Subcutaneous abdominal adipose tissue (tissue), 5 donors: ENCODE measurements around the gene MKS1.

Experiments
- H3K27ac ChIP-seq: one replicate; pipeline ENCODE4 v1.7.0; 2013; ENCODE audit warnings: low read depth, mild to moderate bottlenecking, inconsistent platforms, low read length, moderate library complexity
- H3K27me3 ChIP-seq, 5 donors: one replicate each; pipeline ENCODE4 v1.7.0; 2013; ENCODE audit warnings: low read length in 5 of 5, inconsistent platforms in 1 of 5; ENCODE audit not compliant: control insufficient read depth in 5 of 5, insufficient read depth in 4 of 5
- H3K36me3 ChIP-seq, 5 donors: one replicate each; pipeline ENCODE4 v1.7.0; 2013; ENCODE audit warnings: low read length in 5 of 5; ENCODE audit not compliant: control insufficient read depth in 5 of 5, insufficient read depth in 5 of 5
- H3K4me1 ChIP-seq, 5 donors: one replicate each; pipeline ENCODE4 v1.7.0; 2013; ENCODE audit warnings: low read length in 5 of 5, mild to moderate bottlenecking in 3 of 5, moderate library complexity in 1 of 5; ENCODE audit not compliant: control insufficient read depth in 5 of 5, insufficient read depth in 5 of 5
- H3K4me3 ChIP-seq, 5 donors: one replicate each; pipeline ENCODE4 v1.7.0; 2013; ENCODE audit warnings: low read length in 5 of 5, low read depth in 1 of 5
- H3K9ac ChIP-seq, 5 donors: one replicate each; pipeline ENCODE4 v1.7.0; 2013; ENCODE audit warnings: low read length in 5 of 5, mild to moderate bottlenecking in 4 of 5, moderate library complexity in 3 of 5
- H3K9me3 ChIP-seq, 5 donors: one replicate each; pipeline ENCODE4 v1.7.0; 2013; ENCODE audit warnings: low read length in 5 of 5; ENCODE audit not compliant: control insufficient read depth in 5 of 5
- donor health status: healthy.
- donor health status: healthy.
- donor health status: healthy.
- donor health status: healthy.
- donor health status: healthy.

The MKS1 gene

DNA sequence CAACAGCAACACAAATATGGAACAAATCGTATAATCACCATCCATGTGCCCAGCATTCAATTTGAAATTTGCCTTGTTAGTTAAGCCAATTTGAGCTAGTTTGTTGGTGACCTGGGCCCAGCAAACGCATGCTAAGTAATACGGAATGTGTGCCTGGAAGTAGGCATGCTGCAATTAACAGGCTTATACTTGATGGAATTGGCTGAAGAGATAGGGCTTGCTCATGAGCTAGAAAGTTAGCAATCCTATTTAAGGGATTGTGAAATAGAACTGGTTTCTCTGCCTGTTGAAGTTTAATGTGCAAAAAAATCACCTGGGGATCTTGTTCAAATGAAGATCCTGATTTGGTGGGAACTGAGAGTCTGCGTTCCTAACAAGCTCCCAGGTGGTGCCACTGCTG lies 10.8 kb upstream of the MKS1 start:
- H3K27ac ChIP-seq, result no peak overlapping the region
- H3K9me3 ChIP-seq, result no peaks in the 10 kb centered on the region
- peaks cover 0 to 10% (median 0%) of the 10 kb centered on the region in 5 donors for H3K4me1 ChIP-seq
- H3K36me3 ChIP-seq, result no peaks in the 10 kb centered on the region
- no peak overlapping the region for H3K9ac ChIP-seq
- no peak overlapping the region for H3K4me3 ChIP-seq
- peaks cover 0 to 11% (median 11%) of the 10 kb centered on the region in 5 donors for H3K27me3 ChIP-seq

DNA sequence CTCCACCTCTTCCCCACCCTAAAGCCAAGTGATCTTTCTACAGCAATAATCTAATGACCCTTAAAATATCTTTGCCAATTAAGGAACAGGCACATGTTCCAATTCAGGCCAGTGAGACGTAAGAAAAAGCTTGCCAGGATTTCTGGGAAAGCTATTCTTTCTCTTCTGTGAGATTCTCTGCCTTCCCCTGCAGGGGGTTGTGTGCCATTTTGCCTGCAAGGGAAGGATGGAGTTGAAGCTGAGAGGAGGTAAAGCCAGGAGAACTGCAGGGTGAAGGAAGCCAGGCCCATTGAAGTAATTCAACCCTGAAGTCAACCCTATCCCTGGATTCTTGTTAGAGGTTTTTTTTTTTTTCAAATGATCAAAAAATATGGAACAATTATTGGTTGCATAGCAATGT lies 10.3 kb upstream of the MKS1 start:
- no peak overlapping the region for H3K4me3 ChIP-seq
- no peaks in the 10 kb centered on the region for H3K9me3 ChIP-seq
- no peak overlapping the region for H3K27ac ChIP-seq
- no peaks in the 10 kb centered on the region for H3K36me3 ChIP-seq
- peaks cover 0 to 10% (median 0%) of the 10 kb centered on the region in 5 donors for H3K4me1 ChIP-seq
- H3K27me3 ChIP-seq, result peaks cover 0 to 11% (median 10%) of the 10 kb centered on the region in 5 donors
- H3K9ac ChIP-seq, result no peak overlapping the region

DNA sequence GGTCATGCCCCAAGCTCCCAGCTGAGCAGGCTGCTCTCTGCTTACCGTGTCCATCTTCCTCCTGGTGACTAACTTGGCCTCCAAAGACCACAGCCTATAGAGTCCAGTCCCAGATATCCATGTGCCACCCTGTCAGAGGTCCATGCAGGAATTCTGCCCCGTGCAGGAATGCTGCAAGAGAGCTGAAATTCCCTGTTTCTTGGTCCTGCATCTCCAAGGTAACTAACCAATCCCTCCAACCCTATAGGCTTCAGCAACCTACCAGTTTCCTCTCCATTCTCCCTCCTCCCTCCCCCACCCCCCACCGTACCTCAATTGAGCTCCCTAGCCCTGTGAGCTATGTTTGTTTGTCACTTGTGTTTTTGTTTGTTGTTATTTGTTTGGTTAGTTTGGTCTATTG lies 9.6 kb upstream of the MKS1 start:
- H3K4me1 ChIP-seq, result peaks cover 0 to 10% (median 0%) of the 10 kb centered on the region in 5 donors
- H3K9ac ChIP-seq, result no peak overlapping the region
- H3K36me3 ChIP-seq, result no peaks in the 10 kb centered on the region
- no peak overlapping the region for H3K4me3 ChIP-seq
- peaks cover 0 to 11% (median 9%) of the 10 kb centered on the region in 5 donors for H3K27me3 ChIP-seq
- H3K9me3 ChIP-seq, result no peaks in the 10 kb centered on the region
- no peak overlapping the region for H3K27ac ChIP-seq

GRCh38 chr17:58227733-58228132 lies 8.7 kb upstream of the MKS1 start:
- H3K9ac ChIP-seq, result no peak overlapping the region
- H3K27me3 ChIP-seq, result peaks cover 0 to 9% (median 8%) of the 10 kb centered on the region in 5 donors
- no peaks in the 10 kb centered on the region for H3K36me3 ChIP-seq
- no peaks in the 10 kb centered on the region for H3K9me3 ChIP-seq
- H3K4me3 ChIP-seq, result no peak overlapping the region
- H3K4me1 ChIP-seq, result peaks cover 0 to 7% (median 0%) of the 10 kb centered on the region in 5 donors
- H3K27ac ChIP-seq, result no peak overlapping the region

GRCh38 chr17:58224315-58224714 lies 5.3 kb upstream of the MKS1 start:
- Histone ChIP-seq H3K4me1 (peaks cover 4 to 7% (median 7%) of the 10 kb centered on the region in 5 donors), H3K4me3 (no peak overlapping the region), H3K9ac (no peak overlapping the region), H3K9me3 (no peaks in the 10 kb centered on the region), H3K36me3 (no peaks in the 10 kb centered on the region), H3K27me3 (peaks cover 0 to 5% (median 0%) of the 10 kb centered on the region in 5 donors), H3K27ac (no peak overlapping the region)

- Histone ChIP-seq H3K27ac (no peak overlapping the region), H3K4me1 (peaks cover 5 to 14% (median 13%) of the 10 kb centered on the region in 5 donors), H3K36me3 (peaks cover 2 to 16% (median 15%) of the 10 kb centered on the region in 5 donors), H3K4me3 (peak overlapping the region; percentile 74 to 97 (median 96)), H3K9ac (peak overlapping the region in 1 of 5 donors; percentile 22), H3K9me3 (no peaks in the 10 kb centered on the region), H3K27me3 (no peaks in the 10 kb centered on the region)
Observed at GRCh38 chr17:58219789-58220183, 731 bp upstream of the MKS1 start.

GRCh38 chr17:58217766-58218165 lies 1.3 kb downstream of the MKS1 start:
- H3K9ac ChIP-seq, result no peak overlapping the region
- no peak overlapping the region for H3K27ac ChIP-seq
- H3K4me3 ChIP-seq, result no peak overlapping the region
- no peaks in the 10 kb centered on the region for H3K27me3 ChIP-seq
- H3K36me3 ChIP-seq, result peaks cover 11 to 34% (median 32%) of the 10 kb centered on the region in 5 donors
- peaks cover 5 to 14% (median 13%) of the 10 kb centered on the region in 5 donors for H3K4me1 ChIP-seq
- H3K9me3 ChIP-seq, result no peaks in the 10 kb centered on the region

- H3K27me3 ChIP-seq, result no peaks in the 10 kb centered on the region
- no peak overlapping the region for H3K9ac ChIP-seq
- H3K36me3 ChIP-seq, result peaks cover 15 to 52% (median 46%) of the 10 kb centered on the region in 5 donors
- no peak overlapping the region for H3K4me3 ChIP-seq
- no peak overlapping the region for H3K27ac ChIP-seq
- peaks cover 5 to 14% (median 13%) of the 10 kb centered on the region in 5 donors for H3K4me1 ChIP-seq
- H3K9me3 ChIP-seq, result no peaks in the 10 kb centered on the region
Observed at GRCh38 chr17:58215685-58216084, 3.4 kb downstream of the MKS1 start.

DNA sequence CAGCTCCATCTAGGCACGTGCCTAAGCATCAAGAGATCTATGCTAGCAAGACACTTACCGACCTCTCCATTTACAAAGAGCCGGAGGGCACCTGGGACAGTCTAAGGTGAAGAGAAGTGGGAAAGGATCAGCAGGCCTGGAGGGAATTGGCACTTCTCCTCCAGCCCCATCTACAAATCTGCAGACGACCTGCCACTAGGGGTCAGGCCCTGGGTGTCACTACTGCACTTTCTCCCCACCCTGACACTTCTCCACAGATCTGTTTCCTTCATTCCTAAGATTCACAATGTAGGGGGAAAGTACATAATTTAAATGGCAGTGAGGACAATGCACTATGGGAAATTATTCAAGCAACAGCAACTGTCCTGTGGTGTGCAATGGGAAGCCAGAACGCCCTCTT lies 8.1 kb downstream of the MKS1 start:
- H3K9ac ChIP-seq, result no peak overlapping the region
- no peak overlapping the region for H3K27ac ChIP-seq
- H3K4me3 ChIP-seq, result no peak overlapping the region
- H3K36me3 ChIP-seq, result peaks cover 28 to 88% (median 80%) of the 10 kb centered on the region in 5 donors
- H3K9me3 ChIP-seq, result no peaks in the 10 kb centered on the region
- no peaks in the 10 kb centered on the region for H3K4me1 ChIP-seq
- no peaks in the 10 kb centered on the region for H3K27me3 ChIP-seq

GRCh38 chr17:58208344-58208743 lies 10.7 kb downstream of the MKS1 start:
- H3K9me3 ChIP-seq, result no peaks in the 10 kb centered on the region
- peaks cover 20 to 78% (median 65%) of the 10 kb centered on the region in 5 donors for H3K36me3 ChIP-seq
- H3K27ac ChIP-seq, result no peak overlapping the region
- no peaks in the 10 kb centered on the region for H3K4me1 ChIP-seq
- no peaks in the 10 kb centered on the region for H3K27me3 ChIP-seq
- H3K4me3 ChIP-seq, result no peak overlapping the region
- no peak overlapping the region for H3K9ac ChIP-seq
